GM19372 (cell line): ENCODE results near the gene RNF11.

Source experiments
- ATAC-seq: cut with Tn5 transposase; IDR thresholded peaks from one replicate; pipeline ENCODE4 v1.9.1; 2021; ENCODE audit warnings: mild to moderate bottlenecking, low read depth, moderate library complexity; ENCODE audit not compliant: unreplicated experiment

The RNF11 gene

DNA sequence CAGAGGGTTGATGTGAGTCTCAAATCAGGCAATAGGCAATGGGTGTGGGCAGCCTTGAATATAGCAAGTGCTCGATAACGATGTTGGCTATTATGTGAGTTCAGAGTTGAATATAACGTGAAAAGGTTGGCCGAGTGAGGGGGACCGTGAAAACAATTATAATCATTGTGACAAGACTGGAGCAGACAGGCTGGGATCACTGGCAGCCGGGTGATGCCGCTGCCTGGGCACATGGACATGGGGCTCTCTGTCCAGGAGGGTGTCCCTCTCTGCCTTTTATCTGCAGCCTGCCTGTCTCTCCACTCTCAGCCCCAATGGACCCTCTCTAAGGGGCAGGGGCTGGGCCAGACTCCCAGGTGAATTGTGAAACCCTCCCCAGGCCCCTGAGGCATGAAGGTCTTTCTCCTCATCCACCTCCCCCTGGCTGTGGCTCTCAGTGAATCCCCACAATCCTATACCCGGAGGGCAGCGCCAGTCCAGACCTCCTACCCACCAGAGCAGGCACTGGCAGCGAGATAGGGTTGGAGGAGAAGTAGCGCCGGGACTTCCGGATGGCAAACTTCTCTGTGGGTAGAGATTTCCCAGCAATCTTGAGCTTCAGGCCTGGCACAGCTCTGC, 57.9 kb downstream of the RNF11 start:
- no peak for ATAC-seq

DNA sequence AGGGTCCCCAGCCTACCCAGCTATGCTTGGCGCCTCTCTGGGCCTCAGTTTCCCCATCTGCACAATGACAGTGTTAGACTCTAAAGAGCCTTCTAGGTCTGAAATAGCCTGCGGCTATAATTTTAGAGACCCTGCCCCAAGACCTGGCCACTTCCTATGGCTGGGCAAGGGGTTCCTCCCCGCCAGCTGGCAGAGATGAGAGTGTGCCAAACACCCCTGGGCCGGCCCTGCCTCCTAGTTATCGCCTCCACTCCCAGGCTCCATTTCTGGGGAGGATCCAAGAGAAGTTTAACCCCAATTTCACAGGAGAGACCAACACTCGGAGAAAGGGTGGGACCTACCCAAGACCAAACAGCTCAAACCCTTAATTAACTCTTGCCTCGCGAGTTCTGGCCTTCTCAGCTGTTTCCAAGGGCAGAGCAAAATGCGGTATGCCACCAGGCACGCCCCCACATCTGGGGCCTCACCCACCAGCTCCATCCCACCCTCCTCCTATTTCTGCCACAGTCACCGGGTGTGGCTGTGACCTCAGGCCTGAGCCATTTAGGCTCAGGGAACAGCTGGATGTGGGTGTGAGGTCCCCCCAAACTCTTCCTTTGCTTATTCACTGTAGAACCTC, 58.6 kb downstream of the RNF11 start:
- no peak for ATAC-seq

DNA sequence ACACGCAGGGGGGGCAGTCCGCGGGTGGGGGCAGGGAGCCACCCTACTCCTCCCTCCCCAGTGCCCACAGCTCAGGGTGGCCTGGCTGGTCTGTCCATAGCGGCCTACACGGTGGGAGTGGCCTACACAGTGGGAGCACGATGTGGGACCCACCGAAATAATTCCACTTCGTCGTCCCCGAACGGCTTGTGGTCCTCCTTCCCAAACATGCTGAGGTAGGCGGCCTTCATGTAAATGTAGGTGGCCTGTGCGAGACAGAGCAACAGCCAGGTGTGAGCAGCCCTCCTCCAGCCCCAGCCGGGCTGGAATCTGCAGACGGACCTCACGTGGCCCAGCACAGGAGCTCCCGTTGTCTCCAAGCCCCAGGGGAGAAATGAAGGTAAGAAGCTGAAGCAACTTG, 59.9 kb downstream of the RNF11 start:
- no peak for ATAC-seq

DNA sequence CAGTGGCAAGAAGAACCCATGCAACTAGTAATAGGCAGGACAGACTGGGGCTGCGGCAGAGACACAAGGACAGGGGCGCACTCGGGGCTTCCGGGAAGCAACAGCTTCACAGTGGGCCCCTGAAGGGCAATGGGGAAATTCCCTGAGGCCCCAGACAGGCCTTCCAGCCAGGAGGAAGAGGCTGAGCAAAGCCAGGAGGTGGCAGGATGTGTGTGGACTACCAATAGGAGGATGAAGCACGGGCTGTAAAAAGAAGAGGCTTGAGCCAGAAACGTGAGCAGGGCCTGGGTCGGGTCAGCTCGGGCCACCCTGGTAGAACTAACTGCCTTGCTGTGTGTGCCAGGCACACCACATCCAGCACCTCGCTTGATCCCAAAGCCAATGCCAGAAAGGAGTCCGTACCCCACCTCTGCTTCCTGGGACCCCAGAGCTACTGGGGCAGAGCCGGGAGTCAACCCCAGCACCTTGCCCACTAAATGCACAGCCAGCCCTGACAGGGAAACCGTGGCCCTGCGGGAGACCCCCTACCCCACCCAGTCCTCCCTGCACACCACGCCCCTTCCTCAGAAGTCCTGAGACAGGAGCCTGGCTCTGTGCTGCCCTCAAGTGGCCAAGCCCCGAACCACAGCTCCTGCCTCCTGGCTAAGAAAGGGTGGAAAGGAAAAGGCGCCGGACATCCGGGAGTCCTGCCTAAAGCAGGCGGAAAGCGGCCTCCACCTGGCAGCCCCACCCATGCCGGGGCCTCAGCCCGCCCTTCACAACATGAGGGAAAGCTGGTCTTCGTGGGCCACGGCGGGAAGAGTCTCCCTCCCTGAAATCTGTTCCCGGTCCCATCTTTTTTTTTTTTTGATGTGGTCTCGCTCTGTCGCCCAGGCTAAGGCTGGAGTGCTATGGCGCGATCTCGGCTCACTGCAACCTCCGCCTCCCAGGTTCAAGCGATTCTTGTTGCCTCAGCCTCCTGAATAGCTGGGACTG, 60.6 kb downstream of the RNF11 start:
- peak; percentile 50 for ATAC-seq

DNA sequence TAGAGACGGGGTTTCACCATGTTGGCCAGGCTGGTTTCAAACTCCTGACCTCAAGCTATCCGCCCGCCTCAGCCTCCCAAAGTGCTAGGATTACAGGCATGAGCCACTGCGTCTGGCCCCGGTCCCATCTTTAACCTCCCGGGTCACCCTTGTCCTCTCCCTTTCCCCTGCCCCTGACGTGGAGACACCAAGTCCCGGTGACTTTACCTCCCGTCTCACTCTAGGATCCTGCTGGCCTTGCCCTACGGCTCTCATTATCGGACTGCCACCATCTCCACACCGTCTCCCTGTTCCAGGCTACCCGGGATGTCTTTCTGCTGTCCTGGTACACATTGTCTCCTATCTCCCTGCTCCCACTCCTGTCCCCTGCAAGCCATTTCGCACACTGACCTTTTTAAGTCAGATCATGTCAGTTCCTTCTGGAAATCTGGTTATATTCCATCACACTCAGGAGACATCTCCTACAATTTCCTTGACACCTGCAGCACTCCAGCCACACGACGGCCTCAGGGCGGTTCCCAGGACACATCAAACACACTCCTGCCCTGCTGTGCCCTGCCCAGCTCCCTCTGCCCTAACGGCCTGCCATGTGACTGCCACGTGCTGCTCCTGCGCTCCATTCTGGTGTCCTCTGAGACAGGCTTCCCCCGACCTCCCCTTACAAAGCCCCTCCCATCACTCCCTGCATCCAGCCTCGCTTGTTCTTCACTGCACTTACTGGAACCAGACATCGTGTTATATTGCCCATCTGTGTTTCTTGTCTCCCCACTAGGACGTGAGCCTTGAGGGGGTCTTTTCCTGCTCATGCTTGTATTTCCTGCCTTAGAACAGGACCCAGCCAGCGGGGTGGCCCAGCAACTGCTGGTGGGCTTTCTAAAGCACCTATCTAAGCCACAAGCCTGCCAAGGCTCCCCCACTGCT, 61.6 kb downstream of the RNF11 start:
- ATAC-seq: no peak

DNA sequence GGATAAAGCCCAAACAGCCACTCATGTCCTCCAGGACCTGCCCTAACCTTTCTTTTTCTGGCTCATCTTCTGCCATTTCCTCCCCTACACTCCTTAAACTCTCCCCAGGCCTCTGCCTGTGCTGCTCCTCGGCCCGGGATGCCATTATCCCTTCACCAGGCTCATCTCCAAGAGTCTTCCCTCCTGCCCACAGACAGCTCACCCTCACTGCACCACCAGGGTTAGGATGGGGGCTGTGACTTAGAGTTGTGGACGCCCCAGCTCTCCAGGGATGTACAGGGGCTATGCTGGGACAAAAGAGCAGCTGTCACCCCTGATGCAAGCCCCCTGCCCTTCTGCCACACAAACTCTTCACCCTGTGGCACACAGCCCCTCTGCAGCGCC, 62.2 kb downstream of the RNF11 start:
- no peak for ATAC-seq

DNA sequence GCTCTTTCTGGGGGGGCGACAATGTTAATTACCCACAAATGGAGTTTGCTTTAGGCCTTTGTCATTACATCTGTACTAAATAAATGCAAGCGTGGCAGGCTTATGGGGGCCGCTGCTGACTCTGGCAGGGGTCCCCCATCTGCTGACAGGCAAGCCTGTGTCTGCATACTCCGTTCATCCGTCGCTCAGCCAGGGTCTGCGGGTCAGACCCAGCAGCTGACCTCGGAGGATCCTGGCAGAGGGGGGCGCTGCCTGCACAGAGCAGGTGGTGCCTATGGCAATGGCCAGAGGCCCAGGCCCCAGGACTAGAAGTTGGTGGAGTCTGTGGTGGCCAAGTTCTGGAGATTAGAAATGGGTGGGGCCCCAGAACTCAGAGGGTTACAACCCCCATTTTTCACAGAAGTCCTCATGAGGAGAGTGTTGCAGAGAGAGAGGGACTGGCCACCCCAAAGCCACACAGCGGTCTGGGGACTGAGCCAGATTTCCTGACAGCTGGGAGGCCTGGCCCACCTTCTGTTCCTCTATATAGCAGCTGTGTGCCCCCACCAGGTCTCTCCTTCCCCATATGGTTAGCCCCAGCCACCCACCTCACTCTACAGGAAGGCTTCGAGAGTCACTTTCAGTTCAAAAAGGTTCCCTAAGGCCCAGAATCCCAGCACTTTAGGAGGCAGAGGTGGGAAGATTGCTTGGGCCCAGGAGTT, 63.3 kb downstream of the RNF11 start:
- no peak for ATAC-seq

DNA sequence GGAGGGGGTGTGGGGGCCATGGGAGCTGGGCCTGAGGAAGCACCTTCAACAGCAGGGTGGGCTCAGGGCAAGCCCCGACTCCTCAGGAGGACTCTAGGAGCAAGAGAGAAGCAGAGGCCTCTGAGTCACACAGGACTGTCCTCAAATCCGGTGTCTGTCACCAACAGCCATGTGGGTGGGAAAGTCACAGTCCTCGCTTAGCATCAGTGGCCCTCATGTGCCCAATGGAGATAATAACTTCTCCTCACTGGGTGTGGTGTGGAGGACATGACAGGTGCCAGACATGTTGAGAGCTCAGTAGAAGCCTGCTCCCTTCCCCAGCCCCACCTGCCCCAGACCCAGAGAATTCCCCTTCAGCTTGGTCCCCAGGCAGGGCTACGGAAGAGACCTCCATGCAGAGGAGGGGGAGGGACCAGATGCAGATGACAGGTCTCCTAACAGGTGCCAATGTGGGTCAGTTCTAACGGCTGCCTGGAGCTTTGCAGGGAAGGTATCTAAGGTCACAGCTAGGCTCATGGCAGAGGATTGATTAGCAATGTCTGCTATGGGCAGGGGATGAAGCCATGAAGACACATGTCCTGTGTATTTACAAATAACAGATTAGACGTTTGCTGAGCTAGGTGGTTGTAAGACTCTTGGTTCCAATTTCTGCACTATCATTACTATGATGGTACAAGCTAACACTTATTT, 64.1 kb downstream of the RNF11 start:
- ATAC-seq: no peak

DNA sequence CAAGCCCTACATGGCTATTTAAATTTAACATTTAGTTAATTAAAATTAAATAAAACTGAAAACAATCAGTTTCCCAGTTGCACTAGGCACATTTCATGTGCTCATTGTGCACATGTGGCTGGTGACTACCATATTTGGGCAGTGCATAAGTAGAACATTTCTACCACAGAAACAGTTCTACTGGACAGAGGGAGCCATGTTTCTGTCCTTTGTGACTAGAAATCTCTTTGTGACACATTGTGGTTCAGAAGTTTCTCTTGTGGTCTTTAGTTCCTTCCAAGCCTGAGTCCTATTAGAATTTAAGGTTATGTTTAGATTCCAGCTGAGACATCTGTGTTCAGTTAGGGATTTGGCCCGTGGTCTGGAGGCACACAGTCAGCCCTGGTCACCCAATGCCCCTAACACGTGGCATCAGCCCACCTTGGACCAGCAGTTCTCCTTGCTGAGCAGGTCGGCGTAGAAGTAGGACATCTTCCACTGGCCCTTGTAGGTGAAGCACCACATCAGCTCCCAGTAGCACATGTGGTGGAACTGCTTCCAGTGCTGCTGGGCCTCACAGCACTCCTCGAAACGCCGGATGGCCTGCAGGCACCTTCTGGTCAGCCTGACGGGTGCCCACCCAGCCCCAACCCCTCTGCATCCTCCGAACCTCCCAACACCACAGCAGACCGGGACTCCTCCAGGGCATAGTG, 65.2 kb downstream of the RNF11 start:
- ATAC-seq: no peak

DNA sequence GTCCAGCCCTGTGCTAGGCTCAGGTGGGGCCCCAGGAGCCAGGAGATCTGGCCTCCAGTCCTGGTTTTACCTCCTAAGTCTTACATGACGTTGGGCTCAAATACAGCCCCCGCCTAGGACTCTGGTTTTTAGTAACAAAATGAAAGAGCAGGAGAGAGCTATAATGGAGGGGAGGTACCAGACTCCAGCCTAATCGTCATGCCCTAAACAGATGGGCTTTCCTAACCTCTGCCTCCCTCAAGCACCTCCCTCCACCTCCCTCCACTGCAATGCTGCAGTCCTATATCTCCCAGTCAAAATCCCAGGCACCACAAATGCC, 65.7 kb downstream of the RNF11 start:
- ATAC-seq: no peak

DNA sequence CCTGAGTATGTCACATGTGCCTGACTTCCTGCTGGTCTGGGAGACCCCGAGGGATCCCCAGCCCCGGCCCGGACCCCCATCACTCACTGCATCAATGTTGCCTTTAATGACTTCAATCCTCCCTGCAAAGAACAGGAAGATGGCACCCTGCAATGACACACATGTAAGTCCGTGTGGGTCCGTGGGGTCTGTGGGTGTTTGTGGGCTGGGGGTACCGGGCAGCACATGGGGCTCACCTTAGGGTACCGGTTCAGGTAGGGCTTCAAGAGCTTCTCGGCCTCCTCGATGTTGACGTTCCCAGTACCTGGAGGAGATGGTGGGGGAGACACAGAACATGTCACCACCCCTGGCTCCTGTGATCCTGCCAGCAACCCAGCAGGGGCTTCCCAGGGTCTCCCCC, 66.2 kb downstream of the RNF11 start:
- ATAC-seq: no peak

DNA sequence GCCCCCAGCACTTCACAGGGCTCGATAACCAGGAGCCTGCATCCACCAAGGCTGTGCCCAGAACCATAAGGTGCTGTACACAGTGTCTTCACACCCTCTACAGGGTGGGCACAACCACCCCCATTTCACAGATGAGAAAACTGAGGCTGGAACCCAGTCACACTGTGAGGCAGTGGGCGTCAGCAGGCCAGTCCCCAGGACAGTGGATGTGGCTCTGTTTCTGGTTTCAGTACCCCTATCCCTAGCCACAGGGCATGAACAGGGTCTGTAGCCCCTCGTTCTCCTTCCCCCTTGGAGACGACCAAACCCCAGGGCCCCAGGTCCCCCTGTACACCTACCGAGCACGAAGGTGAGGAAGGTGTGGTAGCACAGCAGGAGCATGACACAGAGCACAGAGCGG, 66.7 kb downstream of the RNF11 start:
- no peak for ATAC-seq

DNA sequence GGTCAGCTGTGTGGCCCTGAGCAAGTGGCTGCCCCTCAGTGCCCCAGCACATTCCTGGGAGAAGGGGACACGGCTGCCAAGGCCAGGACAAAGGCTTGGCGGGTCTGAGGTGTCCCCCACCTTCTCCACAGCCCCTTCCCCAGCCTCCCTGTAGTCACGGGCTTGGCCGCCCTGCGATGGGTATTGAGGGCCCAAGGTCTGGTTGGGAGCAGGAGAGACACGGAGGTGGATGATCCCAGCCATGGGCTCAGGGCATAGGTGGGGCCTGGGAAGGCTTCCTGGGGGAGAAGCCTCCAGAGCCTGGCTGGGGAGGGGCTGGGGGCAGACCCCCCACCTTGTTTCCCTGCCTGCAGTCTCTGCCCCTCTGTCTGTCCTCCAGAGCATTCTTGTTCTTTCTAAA, 67.2 kb downstream of the RNF11 start:
- ATAC-seq: no peak

DNA sequence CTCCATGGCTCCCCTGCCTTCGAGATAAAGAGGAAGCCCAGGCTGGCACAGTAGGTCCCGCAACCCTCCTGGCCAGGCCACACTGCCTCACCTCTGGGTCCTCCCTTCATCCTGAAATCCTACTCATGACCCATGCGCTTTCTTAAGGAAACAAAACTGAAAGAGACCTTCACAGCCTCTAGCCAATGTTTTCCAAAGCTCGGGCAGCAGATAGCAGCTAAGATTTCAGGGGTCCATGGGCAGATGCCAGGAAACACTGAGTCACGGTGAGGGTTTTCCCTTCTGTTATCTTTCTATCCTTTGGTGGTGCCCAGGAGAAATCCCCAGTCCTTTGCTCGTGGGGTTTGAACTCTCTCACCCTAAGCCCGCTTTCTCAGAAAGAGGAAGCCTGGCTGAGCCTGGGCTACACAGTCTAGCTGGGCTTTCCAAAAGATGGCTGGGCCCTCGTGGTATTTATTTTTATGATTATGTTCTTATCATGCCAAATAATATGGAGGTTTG, 67.7 kb downstream of the RNF11 start:
- no peak for ATAC-seq

DNA sequence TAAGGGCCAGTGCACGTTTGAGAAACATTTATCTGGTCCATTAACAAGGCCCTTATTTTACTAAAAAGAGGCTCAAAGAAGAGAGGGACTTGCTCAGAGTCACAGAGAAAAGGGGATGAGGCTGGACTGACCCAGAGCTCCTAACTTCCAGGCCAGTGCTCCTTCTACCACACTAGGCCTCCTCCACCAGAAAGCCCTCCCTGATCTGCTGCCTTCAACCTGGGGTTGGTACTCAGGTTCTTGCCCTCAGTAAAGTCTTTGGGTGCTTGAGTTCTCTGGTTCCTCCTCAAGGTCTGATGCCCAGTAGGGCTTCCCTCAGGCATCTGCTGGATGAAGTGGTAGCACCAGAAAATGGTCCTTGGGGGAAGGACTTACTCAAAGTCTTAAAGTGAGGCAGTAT, 68.3 kb downstream of the RNF11 start:
- no peak for ATAC-seq

DNA sequence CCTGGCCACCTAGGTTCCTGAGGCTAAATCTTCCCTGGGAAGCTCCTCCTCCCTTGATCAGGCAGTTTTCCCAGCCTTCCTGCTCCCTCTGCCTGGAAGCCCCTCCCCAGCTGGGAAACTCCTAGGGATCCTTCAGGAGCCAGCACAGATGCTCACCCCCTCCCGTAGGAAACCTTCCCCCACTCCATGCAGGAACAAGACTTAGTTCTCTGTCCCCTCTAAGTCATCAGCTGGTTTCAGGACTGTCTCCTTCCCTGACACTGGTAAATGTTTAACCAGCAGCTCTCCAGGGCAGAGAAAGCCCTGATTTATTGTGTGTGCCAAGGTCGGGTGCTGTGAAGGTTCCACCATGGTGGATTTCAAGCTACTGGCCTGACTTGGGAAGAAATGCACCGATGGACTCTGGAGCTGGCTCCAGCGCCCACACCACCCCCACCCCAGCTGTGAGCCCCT, 69.3 kb downstream of the RNF11 start:
- ATAC-seq: no peak

DNA sequence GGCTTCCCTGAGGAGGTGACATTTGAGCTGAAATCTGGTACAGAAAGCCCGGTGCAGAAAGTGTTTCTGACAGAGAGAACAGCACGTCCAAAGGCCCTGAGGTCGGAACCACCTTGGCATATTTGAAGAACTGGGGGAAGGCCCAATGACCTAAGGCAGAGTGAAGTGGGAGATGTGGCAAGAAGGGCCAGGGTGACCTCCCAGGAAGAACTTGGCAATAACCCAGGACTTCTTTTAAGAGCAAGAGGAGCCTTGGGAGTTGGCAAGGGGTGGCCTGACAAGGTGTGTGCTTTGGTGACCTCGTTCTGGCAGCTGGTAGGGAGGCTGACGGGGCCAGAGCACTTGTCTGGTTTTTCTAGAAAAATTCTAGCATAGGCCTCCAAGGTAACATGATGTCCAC, 70.9 kb downstream of the RNF11 start:
- no peak for ATAC-seq

DNA sequence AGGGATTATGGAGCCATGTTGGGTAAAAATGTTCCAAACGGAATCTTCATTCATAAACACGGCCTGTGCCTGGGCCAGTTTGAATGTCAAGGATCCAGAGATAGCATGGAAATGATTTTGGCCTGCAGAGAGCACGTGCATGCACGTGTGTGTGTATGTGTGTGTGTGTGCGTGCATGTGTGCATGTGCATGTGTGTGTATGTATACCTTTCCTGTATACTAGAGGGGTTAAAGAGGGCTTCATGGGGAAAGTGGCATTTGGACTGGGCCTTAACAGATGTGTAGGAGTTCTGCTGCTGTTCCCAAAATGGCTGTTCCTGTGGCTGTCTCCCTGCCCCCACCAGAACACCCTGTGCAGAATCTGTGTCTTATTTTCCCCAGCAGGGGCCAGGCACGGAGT, 72.6 kb downstream of the RNF11 start:
- ATAC-seq: no peak

DNA sequence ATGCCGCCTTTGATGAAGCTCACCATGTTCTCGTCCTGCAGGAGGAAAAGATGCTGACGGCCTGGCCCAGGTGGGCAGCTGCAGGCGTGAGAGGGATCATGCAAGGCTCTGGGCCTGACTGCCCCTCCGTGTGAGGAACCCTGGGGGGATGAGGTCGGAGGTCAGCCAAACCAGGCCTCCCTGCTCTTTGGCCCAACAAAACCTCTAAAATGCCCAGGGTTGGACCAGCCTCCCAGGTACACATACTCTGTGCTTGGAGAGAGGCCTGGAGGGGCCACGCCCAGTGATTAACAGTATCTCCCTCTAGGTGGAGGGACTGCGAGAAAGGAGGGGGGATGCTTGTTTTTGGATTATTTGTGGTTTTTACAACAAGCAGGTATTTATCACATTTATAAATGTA, 73.2 kb downstream of the RNF11 start:
- no peak for ATAC-seq
